H1 (cell line): Measurements from ENCODE around the gene FCGR2B. TPM values are rescaled to one million over a fixed set of nuclear protein-coding genes. Genes with fewer than 3 reads are reported as not detected.

Experiments
- FOSL1 ChIP-seq: IDR thresholded peaks from 2 replicates; pipeline ENCODE4 v1.6.1; 2011; ENCODE audit warnings: mild to moderate bottlenecking, low read depth, low read length, moderate library complexity; ENCODE audit not compliant: insufficient read depth
- NANOG ChIP-seq: IDR thresholded peaks from 2 replicates; pipeline ENCODE4 v1.6.1; 2011; ENCODE audit warnings: low read length, low read depth, mild to moderate bottlenecking, inconsistent platforms; ENCODE audit not compliant: insufficient read depth, poor library complexity, severe bottlenecking
- POLR2AphosphoS5 ChIP-seq: IDR thresholded peaks from 2 replicates; pipeline ENCODE4 v1.6.1; 2011; ENCODE audit warnings: low read depth, low read length
- SAP30 ChIP-seq: fragments of 300-600 bp; sonication (generic); IDR thresholded peaks from 2 replicates; pipeline ENCODE4 v1.7.1; 2012; ENCODE audit warnings: low read length, moderate library complexity, mild to moderate bottlenecking, inconsistent platforms; ENCODE audit not compliant: insufficient read depth, insufficient replicate concordance
- SIRT6 ChIP-seq: IDR thresholded peaks from one replicate; pipeline ENCODE4 v1.7.1; 2012; ENCODE audit warnings: low read length, inconsistent platforms
- SP4 ChIP-seq: IDR thresholded peaks from 2 replicates; pipeline ENCODE4 v1.6.1; 2012; ENCODE audit warnings: low read length, inconsistent platforms
- SRF ChIP-seq: IDR thresholded peaks from 2 replicates; pipeline ENCODE4 v1.6.1; 2011; ENCODE audit warnings: mild to moderate bottlenecking, low read depth, low read length, moderate library complexity
- polyA plus RNA-seq, 7 experiments: library from polyadenylated mRNA; depleted of rRNA in 3 of 7; stranded (reverse) in 5 of 7; unstranded in 2 of 7; fragments of >200 nt in 5 of 7; fragments of 200-250 nt in 2 of 7; gene quantifications; 1 replicate in 5 of 7; 2 replicates in 1 of 7; 4 replicates in 1 of 7; pipeline versions ENCODE4 v1.2.1 to v1.2.3, GENCODE V29; 2011 to 2013; ENCODE audit warnings: missing spikeins in 2 of 7, mixed read lengths in 2 of 7
- total RNA-seq: library from RNA; stranded (reverse); fragmentation: NEBNext Ultra II Directional; extraction: Animal tissue kit (Norgen Biotek cat#: 25700); gene quantifications from 2 replicates; pipeline ENCODE4 v1.2.1, GENCODE V29; 2021

The FCGR2B gene
- total and polyA plus RNA-seq, 2 of the 8 experiments (the other 6 are each of a cell fraction or from before 2014, with no cell fraction given) = 0.05 TPM; not detected in 1

GRCh38 chr1:161706482-161707347 lies 43.8 kb downstream of the FCGR2B start, which contains the start of gene FCRLA (continued):
- TF ChIP-seq SRF (no peak), NANOG (no peak), SP4 (no peak), SAP30 (no peak), FOSL1 (no peak), POLR2AphosphoS5 (no peak), SIRT6 (no peak)
